Parathyroid adenoma (tissue), 2 donors: ENCODE measurements around the gene TNS3.

Experiments used
- H2AFZ ChIP-seq: fragments of 300-600 bp; sonication (generic); one replicate; pipeline ENCODE4 v1.7.0; 2017; ENCODE audit warnings: antibody characterized with exemption, mild to moderate bottlenecking
- H3K27ac ChIP-seq: fragments of 300-600 bp; sonication (generic); one replicate; pipeline ENCODE4 v1.7.0; 2017
- H3K27me3 ChIP-seq: fragments of 300-600 bp; sonication (generic); one replicate; pipeline ENCODE4 v1.7.0; 2017; ENCODE audit warnings: low read length; ENCODE audit not compliant: control insufficient read depth, insufficient read depth
- H3K36me3 ChIP-seq: fragments of 300-600 bp; sonication (generic); one replicate; pipeline ENCODE4 v1.7.0; 2017; ENCODE audit warnings: low read length; ENCODE audit not compliant: control insufficient read depth, insufficient read depth
- H3K4me1 ChIP-seq: fragments of 300-600 bp; sonication (generic); one replicate; pipeline ENCODE4 v1.7.0; 2017; ENCODE audit warnings: control low read depth
- H3K4me2 ChIP-seq: fragments of 300-600 bp; sonication (generic); one replicate; pipeline ENCODE4 v1.7.0; 2017; ENCODE audit warnings: low read length
- H3K4me3 ChIP-seq: fragments of 300-600 bp; sonication (generic); one replicate; pipeline ENCODE4 v1.7.0; 2017; ENCODE audit warnings: low read depth, low read length
- H3K79me2 ChIP-seq: fragments of 300-600 bp; sonication (generic); one replicate; pipeline ENCODE4 v1.7.0; 2017; ENCODE audit warnings: control low read depth
- H3K9ac ChIP-seq: fragments of 300-600 bp; sonication (generic); one replicate; pipeline ENCODE4 v1.7.0; 2017; ENCODE audit warnings: mild to moderate bottlenecking
- H3K9me3 ChIP-seq: fragments of 300-600 bp; sonication (generic); one replicate; pipeline ENCODE4 v1.7.0; 2017; ENCODE audit warnings: low read length; ENCODE audit not compliant: control insufficient read depth
- CTCF ChIP-seq: fragments of 300-600 bp; sonication (generic); IDR thresholded peaks from one replicate; pipeline ENCODE4 v1.7.0; 2017; ENCODE audit warnings: antibody characterized with exemption, mild to moderate bottlenecking
- donor health status: primary hyperparathyroidism.

The TNS3 gene

GRCh38 chr7:47624689-47625088 lies 42.8 kb upstream of the TNS3 start:
- Histone ChIP-seq H3K4me2 (no peak overlapping the region), H3K4me1 (no peaks in the 10 kb centered on the region), H3K27ac (no peak overlapping the region), H3K79me2 (no peaks in the 10 kb centered on the region), H3K4me3 (no peak overlapping the region), H3K36me3 (no peaks in the 10 kb centered on the region), H3K27me3 (no peaks in the 10 kb centered on the region), H3K9me3 (no peaks in the 10 kb centered on the region), H3K9ac (no peak overlapping the region), H2AFZ (no peak overlapping the region)
- no peak for TF ChIP-seq CTCF

- no peaks in the 10 kb centered on the region for H3K79me2 ChIP-seq
- H2AFZ ChIP-seq = no peak overlapping the region
- H3K9ac ChIP-seq = no peak overlapping the region
- TF ChIP-seq CTCF = no peak
- H3K36me3 ChIP-seq = no peaks in the 10 kb centered on the region
- no peaks in the 10 kb centered on the region for H3K4me1 ChIP-seq
- H3K27ac ChIP-seq = no peak overlapping the region
- H3K4me2 ChIP-seq = no peak overlapping the region
- H3K4me3 ChIP-seq = no peak overlapping the region
- H3K9me3 ChIP-seq = no peaks in the 10 kb centered on the region
- no peaks in the 10 kb centered on the region for H3K27me3 ChIP-seq
Observed at GRCh38 chr7:47622946-47623640, 41.2 kb upstream of the TNS3 start.

GRCh38 chr7:47622586-47622945 lies 40.7 kb upstream of the TNS3 start:
- Histone ChIP-seq H3K9ac (no peak overlapping the region), H3K4me3 (no peak overlapping the region), H3K4me2 (no peak overlapping the region), H3K36me3 (no peaks in the 10 kb centered on the region), H3K4me1 (no peaks in the 10 kb centered on the region), H3K9me3 (no peaks in the 10 kb centered on the region), H3K27ac (no peak overlapping the region), H3K79me2 (no peaks in the 10 kb centered on the region), H3K27me3 (no peaks in the 10 kb centered on the region), H2AFZ (no peak overlapping the region)
- TF ChIP-seq CTCF = no peak

GRCh38 chr7:47621979-47622561 lies 40.2 kb upstream of the TNS3 start:
- Histone ChIP-seq H3K27me3 (no peaks in the 10 kb centered on the region), H3K4me2 (no peak overlapping the region), H3K4me1 (no peaks in the 10 kb centered on the region), H3K9ac (no peak overlapping the region), H3K9me3 (no peaks in the 10 kb centered on the region), H3K27ac (no peak overlapping the region), H2AFZ (no peak overlapping the region), H3K4me3 (no peak overlapping the region), H3K79me2 (no peaks in the 10 kb centered on the region), H3K36me3 (no peaks in the 10 kb centered on the region)
- no peak for TF ChIP-seq CTCF

- no peaks in the 10 kb centered on the region for H3K27me3 ChIP-seq
- H3K79me2 ChIP-seq = no peaks in the 10 kb centered on the region
- no peak overlapping the region for H3K4me3 ChIP-seq
- H3K4me2 ChIP-seq = no peak overlapping the region
- no peaks in the 10 kb centered on the region for H3K4me1 ChIP-seq
- no peaks in the 10 kb centered on the region for H3K9me3 ChIP-seq
- H2AFZ ChIP-seq = no peak overlapping the region
- no peak for TF ChIP-seq CTCF
- H3K9ac ChIP-seq = no peak overlapping the region
- H3K27ac ChIP-seq = no peak overlapping the region
- H3K36me3 ChIP-seq = no peaks in the 10 kb centered on the region
Observed at GRCh38 chr7:47621347-47621746, 39.4 kb upstream of the TNS3 start.
